ENCODE data around the gene SLC16A3.

DNA sequence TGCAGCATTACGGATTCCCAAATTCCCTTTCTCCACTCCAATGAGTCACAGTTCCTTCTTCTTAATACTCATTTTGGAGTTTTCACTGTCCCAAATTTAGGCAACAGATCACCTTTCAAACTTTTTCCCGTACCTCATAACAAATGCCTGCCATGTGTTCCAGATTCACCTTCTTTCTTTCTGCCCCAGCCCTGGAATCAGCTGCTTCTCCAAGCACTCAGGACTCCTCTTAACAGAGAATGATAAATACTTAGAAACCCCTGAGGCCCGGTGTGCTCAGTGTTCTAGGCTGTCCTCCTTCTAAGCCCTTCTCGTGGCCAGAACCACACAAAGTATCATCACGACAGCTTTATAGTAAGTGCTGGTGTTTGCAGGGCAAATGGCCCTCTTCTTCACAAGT, 29.7 kb downstream of the SLC16A3 start:
- no peak for TF ChIP-seq POLR2AphosphoS5 (IDR thresholded peaks at IDR 0.05)
- TF ChIP-seq, protein P1, sequence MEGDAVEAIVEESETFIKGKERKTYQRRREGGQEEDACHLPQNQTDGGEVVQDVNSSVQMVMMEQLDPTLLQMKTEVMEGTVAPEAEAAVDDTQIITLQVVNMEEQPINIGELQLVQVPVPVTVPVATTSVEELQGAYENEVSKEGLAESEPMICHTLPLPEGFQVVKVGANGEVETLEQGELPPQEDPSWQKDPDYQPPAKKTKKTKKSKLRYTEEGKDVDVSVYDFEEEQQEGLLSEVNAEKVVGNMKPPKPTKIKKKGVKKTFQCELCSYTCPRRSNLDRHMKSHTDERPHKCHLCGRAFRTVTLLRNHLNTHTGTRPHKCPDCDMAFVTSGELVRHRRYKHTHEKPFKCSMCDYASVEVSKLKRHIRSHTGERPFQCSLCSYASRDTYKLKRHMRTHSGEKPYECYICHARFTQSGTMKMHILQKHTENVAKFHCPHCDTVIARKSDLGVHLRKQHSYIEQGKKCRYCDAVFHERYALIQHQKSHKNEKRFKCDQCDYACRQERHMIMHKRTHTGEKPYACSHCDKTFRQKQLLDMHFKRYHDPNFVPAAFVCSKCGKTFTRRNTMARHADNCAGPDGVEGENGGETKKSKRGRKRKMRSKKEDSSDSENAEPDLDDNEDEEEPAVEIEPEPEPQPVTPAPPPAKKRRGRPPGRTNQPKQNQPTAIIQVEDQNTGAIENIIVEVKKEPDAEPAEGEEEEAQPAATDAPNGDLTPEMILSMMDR (IDR thresholded peaks at IDR 0.05), result no peak
- no peak for TF ChIP-seq EP300 (IDR thresholded peaks at IDR 0.05)
- no peak for TF ChIP-seq POLR2A (IDR thresholded peaks at IDR 0.05)

Data from gastroesophageal sphincter (tissue), 3 donors.